Measurements from ENCODE around the gene IGSF11. TPM values are rescaled to one million over a fixed set of nuclear protein-coding genes. Genes with fewer than 3 reads are reported as not detected.
A peak's percentile ranks its signal among the peaks of the same experiment; 100 is the strongest.

Gene IGSF11
- total and polyA plus RNA-seq, 9 of the 15 experiments (the other 6 are each of a cell fraction or from before 2014, with no cell fraction given) = 1.2 to 2.8 (median 1.7) TPM

DNA sequence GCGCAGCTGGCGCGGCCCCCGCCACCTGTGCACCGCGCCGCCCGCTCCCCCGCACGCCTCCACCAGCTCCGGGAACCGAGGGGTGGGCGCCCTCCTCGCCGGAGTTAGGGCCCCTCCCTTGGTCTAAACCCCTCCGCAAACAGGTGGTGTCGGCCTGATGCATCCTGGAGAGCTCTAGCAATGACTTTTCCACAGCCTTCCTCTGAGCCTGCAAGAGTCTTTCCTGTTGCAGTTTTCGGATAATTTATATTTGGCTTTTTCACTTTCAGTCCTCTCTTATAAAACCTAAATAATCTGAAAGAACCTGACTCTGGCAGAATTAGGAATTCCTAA lies 334 bp upstream of the IGSF11 start:
- no peaks in the 10 kb centered on the region for H3K9me1 ChIP-seq (ENCODE audit: control insufficient read depth, insufficient read depth, low read length)
- peak overlapping the region; percentile 74 for H2AFZ ChIP-seq (ENCODE audit: low read depth, low read length)

More for the DNA sequence above, 334 bp upstream of the IGSF11 start:
- peak overlapping the region; percentile 69; the same call in 1 of the 2 replicates for H3K4me2 ChIP-seq (ENCODE audit: insufficient read depth, low read length)
- H3K27ac ChIP-seq (ENCODE audit: extremely low read depth, low read depth, low read length) = no peak overlapping the region
- peak overlapping the region; percentile 53 for H3K4me3 ChIP-seq
- intact Hi-C loops (cut with micrococcal nuclease) = loop anchor here (5.0 to 10.0 kb wide), 2 partner anchors 62 to 210 kb away; partner anchors contain the start of gene B4GALT4
- 5% methylated on average over 8 of the region's 18 CpGs for whole genome bisulfite sequencing (ENCODE audit: insufficient coverage, low coverage, missing lambda C conversion rate)
- ChIA-PET CTCF (ENCODE audit: low intra/inter-chr PET ratio) (interaction anchor here (0.8 to 3.8 kb wide), 3 partner anchors 64 to 152 kb away, joined by 4 to 24 read pairs (median 7); no protein-coding TSS in a partner anchor), POLR2A (interaction anchor here (1.2 to 1.3 kb wide), 2 partner anchors 9 to 158 kb away, joined by 3 read pairs; no protein-coding TSS in a partner anchor)
- H3K4me1 ChIP-seq (replicated peaks in 1 of 2; ENCODE audit: control insufficient read depth in 2 of 2, insufficient read depth in 2 of 2, low read length in 2 of 2) = peaks cover 0 to 12% of the 10 kb centered on the region in 2 experiments; a peak in 2 of 5 replicates
- DNase-seq (ENCODE audit: extremely low read depth in 1 of 4, low spot score in 3 of 4) (peak in 2 of 4 experiments; percentile 73 to 74), FAIRE-seq (no peak), ATAC-seq (no peak)
- no peak for TF ChIP-seq PHF20 (IDR thresholded peaks at IDR 0.05; ENCODE audit: partially characterized antibody)
- 0 out of 2 replicates have a peak, but pooled peaks have one; percentile 51 for TF ChIP-seq ZBTB7A (IDR thresholded peaks at IDR 0.05; ENCODE audit: borderline replicate concordance, control insufficient read depth, low read depth, low read length)
- TF ChIP-seq ZFP1 (CRISPR knock-in tag; IDR thresholded peaks at IDR 0.05) = no peak
- no peak for TF ChIP-seq ATF7 (IDR thresholded peaks at IDR 0.05)
- TF ChIP-seq, protein P1, sequence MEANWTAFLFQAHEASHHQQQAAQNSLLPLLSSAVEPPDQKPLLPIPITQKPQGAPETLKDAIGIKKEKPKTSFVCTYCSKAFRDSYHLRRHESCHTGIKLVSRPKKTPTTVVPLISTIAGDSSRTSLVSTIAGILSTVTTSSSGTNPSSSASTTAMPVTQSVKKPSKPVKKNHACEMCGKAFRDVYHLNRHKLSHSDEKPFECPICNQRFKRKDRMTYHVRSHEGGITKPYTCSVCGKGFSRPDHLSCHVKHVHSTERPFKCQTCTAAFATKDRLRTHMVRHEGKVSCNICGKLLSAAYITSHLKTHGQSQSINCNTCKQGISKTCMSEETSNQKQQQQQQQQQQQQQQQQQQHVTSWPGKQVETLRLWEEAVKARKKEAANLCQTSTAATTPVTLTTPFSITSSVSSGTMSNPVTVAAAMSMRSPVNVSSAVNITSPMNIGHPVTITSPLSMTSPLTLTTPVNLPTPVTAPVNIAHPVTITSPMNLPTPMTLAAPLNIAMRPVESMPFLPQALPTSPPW (CRISPR knock-in tag; IDR thresholded peaks at IDR 0.05) = peak; percentile 37; the same call in 1 of the 2 replicates
- TF ChIP-seq NONO (IDR thresholded peaks at IDR 0.05; ENCODE audit: low read depth in 2 of 2, low read length in 1 of 2) = 0 out of 4 replicates have a peak, but pooled peaks of 1 of the 2 experiments have one; percentile 43
- TF ChIP-seq EGR1 (conservative IDR thresholded peaks at IDR 0.05) = peak; percentile 0; the same call in 1 of the 2 replicates
- no peak for TF ChIP-seq BRD9 (IDR thresholded peaks at IDR 0.05; ENCODE audit: low read depth, partially characterized antibody)
- no peak for TF ChIP-seq GTF2A2 (tag; IDR thresholded peaks at IDR 0.05)
- 0 out of 2 replicates have a peak, but pooled peaks have one; percentile 50 for TF ChIP-seq GATAD2B (IDR thresholded peaks at IDR 0.05; ENCODE audit: borderline replicate concordance)
- 0 out of 4 replicates have a peak, but pooled peaks of 1 of the 2 experiments have one; percentile 1 for TF ChIP-seq MAZ (CRISPR knock-in tag; conservative IDR thresholded peaks at IDR 0.05 in 1 of 2, IDR thresholded peaks at IDR 0.05 in 1 of 2)
- no peaks in the 10 kb centered on the region for H4K20me1 ChIP-seq (replicated peaks; ENCODE audit: control insufficient read depth, insufficient read depth, low read length)
- no peaks in the 10 kb centered on the region for H3K79me2 ChIP-seq (ENCODE audit: control insufficient read depth, insufficient read depth, low read length)
- H3K27me3 ChIP-seq (ENCODE audit: control insufficient read depth in 2 of 2, insufficient read depth in 2 of 2, low read length in 2 of 2) = peaks cover 0 to 7% of the 10 kb centered on the region in 2 experiments; a peak in 2 of 5 replicates
- in situ Hi-C loops (cut with MboI) = no loop called here
- BruUV-seq (replicated peaks) = no TSS peak
- no peaks in the 10 kb centered on the region for H3K9me3 ChIP-seq (replicated peaks; ENCODE audit: control insufficient read depth, insufficient read depth, low read depth, low read length)
- peak overlapping the region in 1 of 2 experiments; percentile 80; a peak in 1 of 4 replicates for H3K9ac ChIP-seq (ENCODE audit: insufficient read depth in 1 of 2, low read depth in 2 of 2, low read length in 2 of 2)
- H3K36me3 ChIP-seq (ENCODE audit: control insufficient read depth, insufficient read depth, low read length) = no peaks in the 10 kb centered on the region
